MM.1S (cell line): ENCODE results near the gene PVR.

ENCODE experiments used
- DNase-seq: peaks from one replicate; pipeline ENCODE4 v3.0.0-alpha.2; 2015
- H2AFZ ChIP-seq: fragments of 300-600 bp; sonication (generic); 2 replicates; pipeline ENCODE4 v1.6.0; 2016; ENCODE audit warnings: antibody characterized with exemption, low read length
- H3F3A ChIP-seq: fragments of 300-600 bp; sonication (generic); 2 replicates; pipeline ENCODE4 v1.6.1; 2016; ENCODE audit warnings: mild to moderate bottlenecking, antibody characterized with exemption, low read length, moderate library complexity, mixed read lengths; ENCODE audit not compliant: insufficient read depth
- H3K27ac ChIP-seq: fragments of 300-600 bp; sonication (generic); 2 replicates; pipeline ENCODE4 v1.5.1; 2016; ENCODE audit warnings: mild to moderate bottlenecking, low read length
- H3K27me3 ChIP-seq: fragments of 300-600 bp; sonication (generic); replicated peaks from 2 replicates; pipeline ENCODE4 v1.6.0; 2016; ENCODE audit warnings: low read length; ENCODE audit not compliant: insufficient read depth
- H3K36me3 ChIP-seq: fragments of 300-600 bp; sonication (generic); replicated peaks from 2 replicates; pipeline ENCODE4 v1.6.1; 2016; ENCODE audit warnings: mild to moderate bottlenecking, low read length, mixed read lengths; ENCODE audit not compliant: insufficient read depth
- H3K4me1 ChIP-seq: fragments of 300-600 bp; sonication (generic); 2 replicates; pipeline ENCODE4 v1.6.1; 2016; ENCODE audit warnings: low read length, mixed read lengths
- H3K4me2 ChIP-seq: fragments of 300-600 bp; sonication (generic); 2 replicates; pipeline ENCODE4 v1.6.0; 2016; ENCODE audit warnings: low read depth, low read length
- H3K4me3 ChIP-seq: fragments of 300-600 bp; sonication (generic); 2 replicates; pipeline ENCODE4 v1.5.1; 2016; ENCODE audit warnings: low read length, mixed read lengths
- H3K79me2 ChIP-seq: fragments of 300-600 bp; sonication (generic); 2 replicates; pipeline ENCODE4 v1.6.1; 2016; ENCODE audit warnings: mixed run types, low read length, mixed read lengths
- H3K9ac ChIP-seq: fragments of 300-600 bp; sonication (generic); 2 replicates; pipeline ENCODE4 v1.6.1; 2016; ENCODE audit warnings: low read length, mixed read lengths
- H3K9me2 ChIP-seq: fragments of 300-600 bp; sonication (generic); replicated peaks from 2 replicates; pipeline ENCODE4 v1.6.1; 2016; ENCODE audit warnings: mild to moderate bottlenecking, low read length, mixed read lengths; ENCODE audit not compliant: insufficient read depth
- H3K9me3 ChIP-seq: fragments of 300-600 bp; sonication (generic); replicated peaks from 2 replicates; pipeline ENCODE4 v1.6.1; 2016; ENCODE audit warnings: mild to moderate bottlenecking, low read length, mixed read lengths; ENCODE audit not compliant: insufficient read depth
- H4K20me1 ChIP-seq: fragments of 300-600 bp; sonication (generic); 2 replicates; pipeline ENCODE4 v1.6.1; 2016; ENCODE audit warnings: mild to moderate bottlenecking, low read length, moderate library complexity, mixed read lengths; ENCODE audit not compliant: insufficient read depth
- CTCF ChIP-seq: fragments of 300-600 bp; sonication (generic); IDR thresholded peaks from 2 replicates; pipeline ENCODE4 v1.5.1; 2016; ENCODE audit warnings: antibody characterized with exemption, low read length, mixed read lengths
- EZH2 ChIP-seq: fragments of 300-600 bp; sonication (generic); optimal IDR thresholded peaks from 2 replicates; pipeline ENCODE3; 2017; ENCODE audit warnings: low read depth, mild to moderate bottlenecking, antibody characterized with exemption, low read length, mixed read lengths
- EZH2phosphoT487 ChIP-seq: fragments of 300-600 bp; sonication (generic); IDR thresholded peaks from 2 replicates; pipeline ENCODE4 v1.6.1; 2018; ENCODE audit warnings: antibody characterized with exemption, low read length

PVR gene

GRCh38 chr19:44686896-44687295, 43.2 kb downstream of the PVR start:
- H3K4me2 ChIP-seq = no peak overlapping the region
- TF ChIP-seq CTCF (no peak), EZH2 (no peak), EZH2phosphoT487 (no peak)

GRCh38 chr19:44687888-44688287, 44.2 kb downstream of the PVR start:
- TF ChIP-seq EZH2 = no peak
- no peak for TF ChIP-seq CTCF
- TF ChIP-seq EZH2phosphoT487 = no peak
- Histone ChIP-seq H3K9me3 (no peaks in the 10 kb centered on the region), H2AFZ (no peak overlapping the region), H3K36me3 (no peaks in the 10 kb centered on the region), H3F3A (no peaks in the 10 kb centered on the region), H3K4me3 (no peak overlapping the region), H3K27me3 (no peaks in the 10 kb centered on the region), H3K9me2 (no peaks in the 10 kb centered on the region), H3K4me1 (peaks cover 13% of the 10 kb centered on the region), H3K27ac (no peak overlapping the region), H3K79me2 (no peaks in the 10 kb centered on the region), H4K20me1 (no peaks in the 10 kb centered on the region), H3K4me2 (no peak overlapping the region), H3K9ac (no peak overlapping the region)
- no peak for DNase-seq

More at GRCh38 chr19:44686896-44687295, 43.2 kb downstream of the PVR start:
- H3K27ac ChIP-seq = no peak overlapping the region
- no peak overlapping the region for H3K4me3 ChIP-seq
- H3K9me2 ChIP-seq = no peaks in the 10 kb centered on the region
- H3K79me2 ChIP-seq = no peaks in the 10 kb centered on the region
- no peaks in the 10 kb centered on the region for H3K27me3 ChIP-seq
- H3F3A ChIP-seq = no peaks in the 10 kb centered on the region
- no peak for DNase-seq
- H4K20me1 ChIP-seq = no peaks in the 10 kb centered on the region
- no peak overlapping the region for H3K9ac ChIP-seq
- peaks cover 4% of the 10 kb centered on the region for H3K4me1 ChIP-seq
- H2AFZ ChIP-seq = no peak overlapping the region
- H3K9me3 ChIP-seq = no peaks in the 10 kb centered on the region
- H3K36me3 ChIP-seq = no peaks in the 10 kb centered on the region

- DNase-seq = peak; percentile 60
- H3F3A ChIP-seq = no peaks in the 10 kb centered on the region
- H4K20me1 ChIP-seq = no peaks in the 10 kb centered on the region
- no peaks in the 10 kb centered on the region for H3K36me3 ChIP-seq
- H3K4me2 ChIP-seq = peak overlapping the region; percentile 12; the same call in 1 of the 2 replicates
- no peak overlapping the region for H3K4me3 ChIP-seq
- H3K4me1 ChIP-seq = peaks cover 13% of the 10 kb centered on the region
- no peaks in the 10 kb centered on the region for H3K9me2 ChIP-seq
- TF ChIP-seq CTCF (peak; percentile 88), EZH2 (no peak)
- H3K9me3 ChIP-seq = no peaks in the 10 kb centered on the region
- H2AFZ ChIP-seq = no peak overlapping the region
- no peak overlapping the region for H3K27ac ChIP-seq
- no peak overlapping the region for H3K9ac ChIP-seq
- H3K27me3 ChIP-seq = no peaks in the 10 kb centered on the region
- H3K79me2 ChIP-seq = no peaks in the 10 kb centered on the region
These were observed 45.8 kb downstream of the PVR start for GRCh38 chr19:44689290-44690130.
